Measurements from ENCODE around the gene MX1.

Gene MX1

GRCh38 chr21:41491412-41491811, 65.4 kb downstream of the MX1 start:
- no peak for DNase-seq (ENCODE audit: low read depth)

- no peak for DNase-seq (ENCODE audit: low read depth)
Measured at GRCh38 chr21:41494242-41494641, 68.2 kb downstream of the MX1 start.

- DNase-seq (ENCODE audit: low read depth) = no peak
Measured at GRCh38 chr21:41497008-41497407, 71.0 kb downstream of the MX1 start.

GRCh38 chr21:41497788-41498187, 71.7 kb downstream of the MX1 start:
- no peak for DNase-seq (ENCODE audit: low read depth)

- no peak for DNase-seq (ENCODE audit: low read depth)
Measured at GRCh38 chr21:41499920-41500319, 73.9 kb downstream of the MX1 start.

GRCh38 chr21:41500363-41500762, 74.3 kb downstream of the MX1 start:
- DNase-seq (ENCODE audit: low read depth) = no peak

GRCh38 chr21:41500931-41501381, 74.9 kb downstream of the MX1 start:
- no peak for DNase-seq (ENCODE audit: low read depth)

- DNase-seq (ENCODE audit: low read depth) = no peak
Measured at GRCh38 chr21:41501919-41502318, 75.9 kb downstream of the MX1 start.

- no peak for DNase-seq (ENCODE audit: low read depth)
Measured at GRCh38 chr21:41503331-41503730, 77.3 kb downstream of the MX1 start.

GRCh38 chr21:41504030-41504429, 78.0 kb downstream of the MX1 start:
- no peak for DNase-seq (ENCODE audit: low read depth)

GRCh38 chr21:41506005-41506594, 80.1 kb downstream of the MX1 start:
- no peak for DNase-seq (ENCODE audit: low read depth)

GRCh38 chr21:41506611-41507520, 80.8 kb downstream of the MX1 start:
- no peak for DNase-seq (ENCODE audit: low read depth)

GRCh38 chr21:41507521-41508414, 81.7 kb downstream of the MX1 start, which contains the start of gene TMPRSS2:
Gene TMPRSS2 (minus strand): TSS chr21:41508158. CDS start chr21:41498133, 10,025 bp downstream.
- DNase-seq (ENCODE audit: low read depth) = no peak

- no peak for DNase-seq (ENCODE audit: low read depth)
Measured at GRCh38 chr21:41508415-41509144, 82.5 kb downstream of the MX1 start.

Data from stimulated activated CD8-positive, alpha-beta memory T cell treated with anti-CD3 and anti-CD28 coated beads, Interleukin-12 subunit alpha, Interleukin-12 subunit beta, amount 100 ng/mL, for 1 hour (primary cell).